ENCODE measurements around the gene LRRC59. TPM values are rescaled to one million over a fixed set of nuclear protein-coding genes. Genes with fewer than 3 reads are reported as not detected.

Gene LRRC59
- total and polyA plus RNA-seq, 2 donors (not counting 1 experiment from before 2014, with no cell fraction given), result 27.7 to 31.2 TPM

- intact Hi-C loops (cut with micrococcal nuclease), result no loop called here
- Histone ChIP-seq H3K9ac (ENCODE audit: low read length) (no peak overlapping the region), H3K36me3 (replicated peaks in 1 of 2; ENCODE audit: control extremely low read depth in 1 of 2, control insufficient read depth in 1 of 2, extremely low read depth in 1 of 2, insufficient read depth in 2 of 2, low read length in 1 of 2) (peaks cover 0 to 12% of the 10 kb centered on the region in 2 experiments), H3K9me3 (ENCODE audit: control extremely low read depth in 1 of 3, control insufficient read depth in 2 of 3, insufficient read depth in 1 of 3, low read length in 2 of 3) (no peaks in the 10 kb centered on the region), H4K20me1 (ENCODE audit: control insufficient read depth, insufficient read depth, low read length, poor library complexity, severe bottlenecking) (no peaks in the 10 kb centered on the region), H3K4me1 (ENCODE audit: control insufficient read depth in 2 of 2, insufficient read depth in 2 of 2, low read length in 2 of 2) (no peaks in the 10 kb centered on the region), H3K27me3 (replicated peaks in 1 of 4; ENCODE audit: control extremely low read depth in 1 of 4, control insufficient read depth in 3 of 4, insufficient read depth in 4 of 4, low read length in 3 of 4) (no peaks in the 10 kb centered on the region), H3K27ac (ENCODE audit: low read length in 2 of 2) (no peak overlapping the region), H3K4me2 (replicated peaks; ENCODE audit: low read depth, low read length, poor library complexity, severe bottlenecking) (no peak overlapping the region), H3K79me2 (ENCODE audit: control insufficient read depth, insufficient read depth, low read length) (peaks cover 38% of the 10 kb centered on the region), H3K4me3 (ENCODE audit: control extremely low read depth in 1 of 5, extremely low read depth in 1 of 5, insufficient read depth in 1 of 5, low read depth in 2 of 5, low read length in 4 of 5) (no peak overlapping the region), H2AFZ (ENCODE audit: insufficient read depth, low read depth, low read length, poor library complexity, severe bottlenecking) (no peak overlapping the region)
- no peak for DNase-seq
- no peaks in the 10 kb centered on the region for H3K9me3 Mint-ChIP-seq (ENCODE audit: insufficient read depth)
- WGBS (ENCODE audit: insufficient coverage), result 100% methylated on average over 4 of the region's 4 CpGs
- H3K4me3 Mint-ChIP-seq, result no peak overlapping the region
- H3K27ac Mint-ChIP-seq, result no peak overlapping the region
- no peaks in the 10 kb centered on the region for H3K27me3 Mint-ChIP-seq
- ChIA-PET POLR2A (interaction anchor here (0.7 kb wide), 1 partner anchor 16 kb away, joined by 3 read pairs; no protein-coding TSS in a partner anchor), CTCF (interaction anchor here (0.7 to 2.0 kb wide), 2 partner anchors 11 to 40 kb away, joined by 3 to 5 read pairs; partner anchors contain the start of gene LRRC59)
- no peak for ATAC-seq (ENCODE audit: low read depth)
- TF ChIP-seq CTCF (IDR thresholded peaks at IDR 0.05) (no peak), EZH2 (IDR thresholded peaks at IDR 0.05; ENCODE audit: borderline replicate concordance, insufficient read depth, low read depth, low read length, poor library complexity, severe bottlenecking) (no peak)
- no peaks in the 10 kb centered on the region for H3K4me1 Mint-ChIP-seq
Measured at GRCh38 chr17:50437409-50437808, 40.1 kb upstream of the LRRC59 start.

GRCh38 chr17:50432125-50432762, 34.9 kb upstream of the LRRC59 start:
- Histone ChIP-seq H3K4me3 (ENCODE audit: control extremely low read depth in 1 of 5, extremely low read depth in 1 of 5, insufficient read depth in 1 of 5, low read depth in 2 of 5, low read length in 4 of 5) (no peak overlapping the region), H4K20me1 (ENCODE audit: control insufficient read depth, insufficient read depth, low read length, poor library complexity, severe bottlenecking) (no peaks in the 10 kb centered on the region), H2AFZ (ENCODE audit: insufficient read depth, low read depth, low read length, poor library complexity, severe bottlenecking) (no peak overlapping the region), H3K9ac (ENCODE audit: low read length) (no peak overlapping the region), H3K36me3 (replicated peaks in 1 of 2; ENCODE audit: control extremely low read depth in 1 of 2, control insufficient read depth in 1 of 2, extremely low read depth in 1 of 2, insufficient read depth in 2 of 2, low read length in 1 of 2) (peaks cover 0 to 12% of the 10 kb centered on the region in 2 experiments), H3K79me2 (ENCODE audit: control insufficient read depth, insufficient read depth, low read length) (peaks cover 28% of the 10 kb centered on the region), H3K4me1 (ENCODE audit: control insufficient read depth in 2 of 2, insufficient read depth in 2 of 2, low read length in 2 of 2) (peaks cover 7 to 8% of the 10 kb centered on the region in 2 donors), H3K27me3 (replicated peaks in 1 of 4; ENCODE audit: control extremely low read depth in 1 of 4, control insufficient read depth in 3 of 4, insufficient read depth in 4 of 4, low read length in 3 of 4) (no peaks in the 10 kb centered on the region), H3K9me3 (ENCODE audit: control extremely low read depth in 1 of 3, control insufficient read depth in 2 of 3, insufficient read depth in 1 of 3, low read length in 2 of 3) (no peaks in the 10 kb centered on the region), H3K27ac (ENCODE audit: low read length in 2 of 2) (no peak overlapping the region), H3K4me2 (replicated peaks; ENCODE audit: low read depth, low read length, poor library complexity, severe bottlenecking) (no peak overlapping the region)
- WGBS (ENCODE audit: insufficient coverage), result 94% methylated on average over 2 of the region's 4 CpGs
- ATAC-seq (ENCODE audit: low read depth), result no peak
- no peak for TF ChIP-seq CTCF (IDR thresholded peaks at IDR 0.05)
- no peak for TF ChIP-seq EZH2 (IDR thresholded peaks at IDR 0.05; ENCODE audit: borderline replicate concordance, insufficient read depth, low read depth, low read length, poor library complexity, severe bottlenecking)
- Mint-ChIP-seq H3K27me3 (no peaks in the 10 kb centered on the region), H3K4me1 (peaks cover 18% of the 10 kb centered on the region), H3K27ac (no peak overlapping the region), H3K4me3 (no peak overlapping the region), H3K9me3 (ENCODE audit: insufficient read depth) (no peaks in the 10 kb centered on the region)
- intact Hi-C loops (cut with micrococcal nuclease), result no loop called here
- ChIA-PET POLR2A (interaction anchor here (0.5 kb wide), 1 partner anchor 1446 kb away, joined by 13 read pairs; no protein-coding TSS in a partner anchor), CTCF (interaction anchor here (0.6 to 1.4 kb wide), 3 partner anchors 37 to 70 kb away, joined by 3 to 4 read pairs (median 4); no protein-coding TSS in a partner anchor)
- DNase-seq, result no peak

Measured in B cell (primary cell).